D721Med (cell line): ENCODE data around the gene SERTAD1.

Experiments
- DNase-seq: peaks from one replicate; pipeline ENCODE4 v3.0.0; 2011; ENCODE audit warnings: low spot score; ENCODE audit not compliant: insufficient read length
- FAIRE-seq: peaks from 2 replicates; lab custom pipeline; 2011; peaks lifted over from hg19 to GRCh38; lab: Jason Lieb, UNC
- CTCF ChIP-seq: IDR thresholded peaks from 2 replicates; pipeline ENCODE4 v1.5.1; 2012; ENCODE audit warnings: mild to moderate bottlenecking, control low read depth; ENCODE audit not compliant: insufficient read depth; ENCODE audit errors: missing control alignments

SERTAD1 gene

GRCh38 chr19:40389404-40390083 lies 36.2 kb downstream of the SERTAD1 start:
- FAIRE-seq (no peak), DNase-seq (no peak)
- no peak for TF ChIP-seq CTCF

- FAIRE-seq (no peak), DNase-seq (no peak)
- TF ChIP-seq CTCF: no peak
Observed at GRCh38 chr19:40388481-40388880, 37.3 kb downstream of the SERTAD1 start.

GRCh38 chr19:40387155-40387554 lies 38.6 kb downstream of the SERTAD1 start:
- no peak for TF ChIP-seq CTCF
- DNase-seq: no peak
- no peak for FAIRE-seq

- no peak for TF ChIP-seq CTCF
- FAIRE-seq: no peak
- DNase-seq: no peak
Observed at GRCh38 chr19:40383668-40384248, 42.0 kb downstream of the SERTAD1 start.

DNA sequence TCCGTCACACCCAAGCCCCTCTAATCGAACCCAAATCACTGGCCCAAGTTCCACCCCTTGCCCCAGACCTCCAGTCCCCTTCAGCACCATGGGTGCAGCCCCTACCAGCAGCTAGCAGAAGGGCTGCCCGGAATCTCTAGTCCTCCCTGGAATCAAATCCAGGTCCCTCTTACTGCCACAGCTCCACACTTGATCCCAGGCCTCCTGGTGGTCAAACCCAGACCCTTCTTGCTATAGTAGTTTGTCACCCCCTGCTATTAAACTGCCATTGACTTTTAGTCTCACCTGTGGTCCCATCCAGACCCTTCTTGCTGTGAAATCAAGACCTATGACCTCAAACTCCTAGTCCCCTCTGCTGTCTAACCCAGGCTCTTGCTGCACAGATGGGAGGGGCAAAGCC lies 44.5 kb downstream of the SERTAD1 start:
- DNase-seq (no peak), FAIRE-seq (no peak)
- TF ChIP-seq CTCF: no peak

GRCh38 chr19:40380199-40381037 lies 45.4 kb downstream of the SERTAD1 start:
- no peak for DNase-seq
- TF ChIP-seq CTCF: no peak
- no peak for FAIRE-seq
